HEK293 (cell line): ENCODE data around the gene ERFE.

Source experiments
- CTCF ChIA-PET: fragments of 350-600 bp; formaldehyde crosslinking; extraction: SDS; loops from one replicate; lab custom pipeline; 2021; ENCODE audit warnings: antibody characterized with exemption; lab: Yijun Ruan, JAX
- POLR2A ChIA-PET: fragments of 300-600 bp; formaldehyde crosslinking; extraction: SDS; loops from one replicate; lab custom pipeline; 2020; ENCODE audit warnings: antibody characterized with exemption, inconsistent platforms; lab: Yijun Ruan, JAX
- H3K27ac ChIP-seq: fragments of 200-500 bp; sonication (Bioruptor generic); 2 replicates; pipeline ENCODE4 v1.5.1; 2014; ENCODE audit warnings: low read depth, low read length, control low read depth, inconsistent platforms; ENCODE audit errors: extremely low read depth
- H3K36me3 ChIP-seq, 2 experiments: fragments of 200-500 bp in 1 of 2; sonication (Bioruptor generic) in 1 of 2; 1 replicate in 1 of 2; 2 replicates in 1 of 2; pipeline ENCODE4 v1.5.1; 2014 to 2017; ENCODE audit warnings: inconsistent platforms in 2 of 2, low read length in 2 of 2; ENCODE audit not compliant: control insufficient read depth in 2 of 2, insufficient read depth in 1 of 2
- H3K4me1 ChIP-seq: fragments of 200-500 bp; sonication (Bioruptor generic); 2 replicates; pipeline ENCODE4 v1.5.1; 2014; ENCODE audit warnings: mild to moderate bottlenecking, low read length, inconsistent platforms; ENCODE audit not compliant: control insufficient read depth, insufficient read depth
- H3K4me3 ChIP-seq: 2 replicates; pipeline ENCODE4 v1.5.1; 2011; ENCODE audit warnings: low read depth, mild to moderate bottlenecking, control low read depth, low read length, moderate library complexity
- H3K9me3 ChIP-seq: fragments of 200-500 bp; sonication (Bioruptor generic); 2 replicates; pipeline ENCODE4 v1.5.1; 2014; ENCODE audit warnings: low read depth, low read length, inconsistent platforms; ENCODE audit not compliant: control insufficient read depth, insufficient read depth
- KLF8 ChIP-seq: fragments of 450-650 bp; formaldehyde crosslinking; IDR thresholded peaks from 2 replicates; pipeline ENCODE4 v1.5.1; 2016; ENCODE audit warnings: missing biosample characterization, missing genetic modification characterization
- PRDM1 ChIP-seq: fragments of 450-650 bp; formaldehyde crosslinking; IDR thresholded peaks from 2 replicates; pipeline ENCODE4; 2016; ENCODE audit warnings: missing biosample characterization, missing genetic modification characterization
- SCRT2 ChIP-seq: fragments of 450-650 bp; formaldehyde crosslinking; IDR thresholded peaks from 2 replicates; pipeline ENCODE4 v1.5.1; 2016; ENCODE audit warnings: missing biosample characterization, missing genetic modification characterization
- TRIM28 ChIP-seq: IDR thresholded peaks from 2 replicates; pipeline ENCODE4 v1.6.1; 2011; ENCODE audit warnings: low read length, control low read depth, borderline replicate concordance
- ZBTB1 ChIP-seq: fragments of 450-650 bp; formaldehyde crosslinking; IDR thresholded peaks from 2 replicates; pipeline ENCODE4 v1.5.1; 2016; ENCODE audit warnings: missing biosample characterization, missing genetic modification characterization
- ZBTB44 ChIP-seq: fragments of 450-650 bp; IDR thresholded peaks from 2 replicates; pipeline ENCODE4 v1.5.1; 2018; ENCODE audit warnings: missing biosample characterization, mild to moderate bottlenecking, missing genetic modification characterization
- ZBTB48 ChIP-seq: fragments of 450-650 bp; formaldehyde crosslinking; IDR thresholded peaks from 2 replicates; pipeline ENCODE4 v1.5.1; 2016; ENCODE audit warnings: missing biosample characterization, missing genetic modification characterization
- ZNF16 ChIP-seq: fragments of 450-650 bp; formaldehyde crosslinking; IDR thresholded peaks from 2 replicates; pipeline ENCODE4 v1.5.1; 2016; ENCODE audit warnings: low read depth, missing biosample characterization, missing genetic modification characterization
- ZNF335 ChIP-seq: fragments of 450-650 bp; formaldehyde crosslinking; conservative IDR thresholded peaks from 2 replicates; pipeline ENCODE4 v1.5.1; 2016; ENCODE audit warnings: missing biosample characterization, missing genetic modification characterization
- ZNF48 ChIP-seq: fragments of 450-650 bp; formaldehyde crosslinking; IDR thresholded peaks from 2 replicates; pipeline ENCODE4 v1.5.1; 2016; ENCODE audit warnings: missing biosample characterization, missing genetic modification characterization
- ZNF488 ChIP-seq: fragments of 450-650 bp; formaldehyde crosslinking; IDR thresholded peaks from 2 replicates; pipeline ENCODE4 v1.5.1; 2016; ENCODE audit warnings: missing biosample characterization, missing genetic modification characterization
- ZNF514 ChIP-seq: fragments of 450-650 bp; formaldehyde crosslinking; IDR thresholded peaks from 2 replicates; pipeline ENCODE4 v1.5.1; 2016; ENCODE audit warnings: missing biosample characterization, missing genetic modification characterization
- ZNF521 ChIP-seq: fragments of 450-650 bp; formaldehyde crosslinking; IDR thresholded peaks from 2 replicates; pipeline ENCODE4 v1.5.1; 2017; ENCODE audit warnings: missing biosample characterization, mild to moderate bottlenecking, missing genetic modification characterization
- ZNF596 ChIP-seq: fragments of 450-650 bp; IDR thresholded peaks from 2 replicates; pipeline ENCODE4 v1.5.0; 2018; ENCODE audit warnings: missing biosample characterization, mild to moderate bottlenecking, missing genetic modification characterization, moderate library complexity
- ZNF626 ChIP-seq: fragments of 450-650 bp; sonication (Bioruptor Pico); formaldehyde crosslinking; IDR thresholded peaks from 2 replicates; pipeline ENCODE4 v1.5.1; 2018; ENCODE audit warnings: missing biosample characterization, missing genetic modification characterization, inconsistent platforms
- ZNF660 ChIP-seq: fragments of 450-650 bp; IDR thresholded peaks from 2 replicates; pipeline ENCODE4 v1.5.1; 2018; ENCODE audit warnings: missing biosample characterization, mild to moderate bottlenecking, missing genetic modification characterization
- ZNF692 ChIP-seq: fragments of 450-650 bp; formaldehyde crosslinking; IDR thresholded peaks from 2 replicates; pipeline ENCODE4 v1.5.1; 2016; ENCODE audit warnings: missing biosample characterization, missing genetic modification characterization
- ZNF707 ChIP-seq: fragments of 450-650 bp; formaldehyde crosslinking; IDR thresholded peaks from 2 replicates; pipeline ENCODE4 v1.5.1; 2016; ENCODE audit warnings: missing biosample characterization, missing genetic modification characterization
- ZNF76 ChIP-seq: fragments of 450-650 bp; formaldehyde crosslinking; IDR thresholded peaks from 2 replicates; pipeline ENCODE4; 2016; ENCODE audit warnings: low read depth, missing biosample characterization, missing genetic modification characterization, borderline replicate concordance
- ZNF768 ChIP-seq: fragments of 450-650 bp; formaldehyde crosslinking; IDR thresholded peaks from 2 replicates; pipeline ENCODE4 v1.5.1; 2018; ENCODE audit warnings: missing biosample characterization, mild to moderate bottlenecking, missing genetic modification characterization
- TF ChIP-seq, protein P1 (sequence below): fragments of 450-650 bp; formaldehyde crosslinking; IDR thresholded peaks from 2 replicates; pipeline ENCODE4 v1.5.1; 2016; ENCODE audit warnings: missing biosample characterization, missing genetic modification characterization
- TF ChIP-seq, protein P2 (sequence below): fragments of 450-650 bp; formaldehyde crosslinking; IDR thresholded peaks from 2 replicates; pipeline ENCODE4 v1.5.1; 2016; ENCODE audit warnings: missing biosample characterization, missing genetic modification characterization

Gene ERFE

GRCh38 chr2:238165288-238165921 lies 6.6 kb downstream of the ERFE start (continued):
- TF ChIP-seq, protein P1, sequence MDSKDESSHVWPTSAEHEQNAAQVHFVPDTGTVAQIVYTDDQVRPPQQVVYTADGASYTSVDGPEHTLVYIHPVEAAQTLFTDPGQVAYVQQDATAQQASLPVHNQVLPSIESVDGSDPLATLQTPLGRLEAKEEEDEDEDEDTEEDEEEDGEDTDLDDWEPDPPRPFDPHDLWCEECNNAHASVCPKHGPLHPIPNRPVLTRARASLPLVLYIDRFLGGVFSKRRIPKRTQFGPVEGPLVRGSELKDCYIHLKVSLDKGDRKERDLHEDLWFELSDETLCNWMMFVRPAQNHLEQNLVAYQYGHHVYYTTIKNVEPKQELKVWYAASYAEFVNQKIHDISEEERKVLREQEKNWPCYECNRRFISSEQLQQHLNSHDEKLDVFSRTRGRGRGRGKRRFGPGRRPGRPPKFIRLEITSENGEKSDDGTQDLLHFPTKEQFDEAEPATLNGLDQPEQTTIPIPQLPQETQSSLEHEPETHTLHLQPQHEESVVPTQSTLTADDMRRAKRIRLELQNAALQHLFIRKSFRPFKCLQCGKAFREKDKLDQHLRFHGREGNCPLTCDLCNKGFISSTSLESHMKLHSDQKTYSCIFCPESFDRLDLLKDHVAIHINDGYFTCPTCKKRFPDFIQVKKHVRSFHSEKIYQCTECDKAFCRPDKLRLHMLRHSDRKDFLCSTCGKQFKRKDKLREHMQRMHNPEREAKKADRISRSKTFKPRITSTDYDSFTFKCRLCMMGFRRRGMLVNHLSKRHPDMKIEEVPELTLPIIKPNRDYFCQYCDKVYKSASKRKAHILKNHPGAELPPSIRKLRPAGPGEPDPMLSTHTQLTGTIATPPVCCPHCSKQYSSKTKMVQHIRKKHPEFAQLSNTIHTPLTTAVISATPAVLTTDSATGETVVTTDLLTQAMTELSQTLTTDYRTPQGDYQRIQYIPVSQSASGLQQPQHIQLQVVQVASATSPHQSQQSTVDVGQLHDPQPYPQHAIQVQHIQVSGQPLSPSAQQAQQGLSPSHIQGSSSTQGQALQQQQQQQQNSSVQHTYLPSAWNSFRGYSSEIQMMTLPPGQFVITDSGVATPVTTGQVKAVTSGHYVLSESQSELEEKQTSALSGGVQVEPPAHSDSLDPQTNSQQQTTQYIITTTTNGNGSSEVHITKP (tag by site-specific recombination): no peak
- TF ChIP-seq ZNF76 (tag by site-specific recombination): no peak
- TF ChIP-seq TRIM28: no peak
- no peak for TF ChIP-seq PRDM1 (tag by site-specific recombination)
- no peak for TF ChIP-seq ZNF335 (tag by site-specific recombination)

GRCh38 chr2:238166391-238167343 lies 7.9 kb downstream of the ERFE start:
- no peak overlapping the region for H3K27ac ChIP-seq
- CTCF ChIA-PET: interaction anchor here (0.5 to 1.9 kb wide), 2 partner anchors 8 to 1046 kb away, joined by 3 to 6 read pairs; partner anchors contain the start of gene ERFE
- peaks cover 8% of the 10 kb centered on the region; the same call in 1 of the 2 replicates for H3K4me1 ChIP-seq
- POLR2A ChIA-PET: no interaction called here
- H3K4me3 ChIP-seq: no peak overlapping the region
- H3K9me3 ChIP-seq: no peaks in the 10 kb centered on the region
- TF ChIP-seq, protein P2, sequence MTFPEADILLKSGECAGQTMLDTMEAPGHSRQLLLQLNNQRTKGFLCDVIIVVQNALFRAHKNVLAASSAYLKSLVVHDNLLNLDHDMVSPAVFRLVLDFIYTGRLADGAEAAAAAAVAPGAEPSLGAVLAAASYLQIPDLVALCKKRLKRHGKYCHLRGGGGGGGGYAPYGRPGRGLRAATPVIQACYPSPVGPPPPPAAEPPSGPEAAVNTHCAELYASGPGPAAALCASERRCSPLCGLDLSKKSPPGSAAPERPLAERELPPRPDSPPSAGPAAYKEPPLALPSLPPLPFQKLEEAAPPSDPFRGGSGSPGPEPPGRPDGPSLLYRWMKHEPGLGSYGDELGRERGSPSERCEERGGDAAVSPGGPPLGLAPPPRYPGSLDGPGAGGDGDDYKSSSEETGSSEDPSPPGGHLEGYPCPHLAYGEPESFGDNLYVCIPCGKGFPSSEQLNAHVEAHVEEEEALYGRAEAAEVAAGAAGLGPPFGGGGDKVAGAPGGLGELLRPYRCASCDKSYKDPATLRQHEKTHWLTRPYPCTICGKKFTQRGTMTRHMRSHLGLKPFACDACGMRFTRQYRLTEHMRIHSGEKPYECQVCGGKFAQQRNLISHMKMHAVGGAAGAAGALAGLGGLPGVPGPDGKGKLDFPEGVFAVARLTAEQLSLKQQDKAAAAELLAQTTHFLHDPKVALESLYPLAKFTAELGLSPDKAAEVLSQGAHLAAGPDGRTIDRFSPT: no peak
- TF ChIP-seq ZNF768: no peak
- TF ChIP-seq ZNF514 (tag by site-specific recombination): no peak
- TF ChIP-seq ZNF596 (tag by site-specific recombination): no peak
- TF ChIP-seq ZNF48 (tag by site-specific recombination): no peak
- TF ChIP-seq SCRT2 (tag by site-specific recombination): peak; percentile 53; the same call in 1 of the 2 replicates
- TF ChIP-seq, all 188 proteins: peak for 1
- H3K36me3 ChIP-seq: peaks cover 3 to 58% of the 10 kb centered on the region in 2 experiments; a peak in 2 of 3 replicates

DNA sequence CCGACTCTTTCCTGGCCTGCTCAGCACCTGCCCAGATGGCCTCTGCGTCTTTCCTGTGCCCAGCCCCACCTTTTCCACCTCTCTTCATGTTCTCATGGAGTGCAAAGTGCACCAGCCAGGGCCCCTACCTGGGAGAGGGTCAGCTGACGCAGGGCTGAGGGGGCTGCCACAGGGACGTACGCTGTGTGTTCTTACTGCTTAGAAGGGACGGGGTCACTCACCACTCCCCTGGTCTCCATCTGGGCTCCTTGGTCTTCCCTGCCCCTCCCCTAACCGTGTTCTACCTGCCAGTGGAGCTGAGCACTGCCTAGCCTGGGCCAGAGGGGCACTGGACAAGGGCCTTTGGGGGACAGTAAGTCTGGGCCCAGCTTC lies 8.6 kb downstream of the ERFE start:
- POLR2A ChIA-PET: no interaction called here
- CTCF ChIA-PET: interaction anchor here (0.5 to 1.9 kb wide), 2 partner anchors 8 to 1046 kb away, joined by 3 to 6 read pairs; partner anchors contain the start of gene ERFE
- no peaks in the 10 kb centered on the region for H3K9me3 ChIP-seq
- H3K36me3 ChIP-seq: peaks cover 3 to 64% of the 10 kb centered on the region in 2 experiments; a peak in 2 of 3 replicates
- no peak overlapping the region for H3K4me3 ChIP-seq
- H3K4me1 ChIP-seq: peaks cover 8% of the 10 kb centered on the region; the same call in 1 of the 2 replicates
- no peak overlapping the region for H3K27ac ChIP-seq
- no peak for TF ChIP-seq KLF8 (tag by site-specific recombination)
- TF ChIP-seq ZNF488: no peak
- TF ChIP-seq ZBTB1 (tag by site-specific recombination): no peak
- TF ChIP-seq ZNF707 (tag by site-specific recombination): no peak
- TF ChIP-seq ZNF692: no peak
- no peak for TF ChIP-seq ZNF660 (tag by site-specific recombination)
- no peak for TF ChIP-seq ZBTB44 (tag by site-specific recombination)
- TF ChIP-seq ZBTB48: no peak
- TF ChIP-seq ZNF16: no peak
- TF ChIP-seq ZNF626 (tag by site-specific recombination): no peak
- TF ChIP-seq ZNF521 (tag by site-specific recombination): no peak
